GM12864 (cell line): Measurements from ENCODE around the gene FAM131C.

ENCODE experiments used
- DNase-seq: peaks from one replicate; pipeline ENCODE4 v3.0.0-alpha.2; 2011; ENCODE audit warnings: low read depth
- H3K4me3 ChIP-seq: 2 replicates; pipeline ENCODE4 v1.5.1; 2011; ENCODE audit warnings: mild to moderate bottlenecking, low read depth, low read length, control low read depth
- CTCF ChIP-seq: IDR thresholded peaks from 2 replicates; pipeline ENCODE4 v1.5.1; 2011; ENCODE audit warnings: low read depth, mild to moderate bottlenecking, moderate library complexity, low read length, control low read depth, inconsistent platforms; ENCODE audit errors: missing control alignments

Gene FAM131C

GRCh38 chr1:16072095-16072494 lies 1.4 kb downstream of the FAM131C start:
- no peak for TF ChIP-seq CTCF
- no peak for DNase-seq
- H3K4me3 ChIP-seq: no peak overlapping the region

- H3K4me3 ChIP-seq: no peak overlapping the region
- TF ChIP-seq CTCF: no peak
- no peak for DNase-seq
These were observed 1.8 kb downstream of the FAM131C start for GRCh38 chr1:16071614-16072013.

GRCh38 chr1:16070640-16071355 lies 2.7 kb downstream of the FAM131C start:
- no peak for DNase-seq
- TF ChIP-seq CTCF: no peak
- no peak overlapping the region for H3K4me3 ChIP-seq

GRCh38 chr1:16068356-16069270 lies 4.8 kb downstream of the FAM131C start:
- no peak overlapping the region for H3K4me3 ChIP-seq
- DNase-seq: no peak
- no peak for TF ChIP-seq CTCF

GRCh38 chr1:16067933-16068332 lies 5.5 kb downstream of the FAM131C start:
- DNase-seq: no peak
- no peak for TF ChIP-seq CTCF
- H3K4me3 ChIP-seq: no peak overlapping the region

- no peak for TF ChIP-seq CTCF
- H3K4me3 ChIP-seq: no peak overlapping the region
- DNase-seq: no peak
These were observed 6.2 kb downstream of the FAM131C start for GRCh38 chr1:16067127-16067768.
